Fibroblast of lung (primary cell): Measurements from ENCODE around the gene NCKAP5. TPM values are rescaled to one million over a fixed set of nuclear protein-coding genes. Genes with fewer than 3 reads are reported as not detected.

Experiments used
- DNase-seq, 2 donors: peaks; one replicate each; pipeline versions ENCODE4 v3.0.0 to v3.0.0-alpha.2; 2010; ENCODE audit warnings: low read depth in 2 of 2
- H2AFZ ChIP-seq: 2 replicates; pipeline ENCODE4 v1.5.1; 2012; ENCODE audit warnings: low read length, control low read depth, inconsistent platforms
- H3K27ac ChIP-seq: 2 replicates; pipeline ENCODE4 v1.5.1; 2011; ENCODE audit warnings: low read length, control low read depth; ENCODE audit not compliant: insufficient read depth
- H3K27me3 ChIP-seq: 2 replicates; pipeline ENCODE4 v1.5.1; 2011; ENCODE audit warnings: mild to moderate bottlenecking, low read length; ENCODE audit not compliant: control insufficient read depth, insufficient read depth
- H3K36me3 ChIP-seq: 2 replicates; pipeline ENCODE4 v1.5.1; 2011; ENCODE audit warnings: low read length; ENCODE audit not compliant: control insufficient read depth, insufficient read depth
- H3K4me1 ChIP-seq: 2 replicates; pipeline ENCODE4 v1.5.1; 2011; ENCODE audit warnings: low read length; ENCODE audit not compliant: control insufficient read depth, insufficient read depth; ENCODE audit errors: extremely low read depth
- H3K4me2 ChIP-seq: 2 replicates; pipeline ENCODE4 v1.5.1; 2011; ENCODE audit warnings: low read length, control low read depth; ENCODE audit not compliant: insufficient read depth; ENCODE audit errors: extremely low read depth
- H3K4me3 ChIP-seq, 4 experiments: fragments of 200-600 bp in 1 of 4; sonication (generic) in 1 of 4; replicated peaks in 1 of 4; 2 replicates each; pipeline ENCODE4 v1.5.1; 2011 to 2016; ENCODE audit warnings: low read length in 4 of 4, low read depth in 3 of 4, mild to moderate bottlenecking in 3 of 4, control low read depth in 2 of 4, inconsistent platforms in 1 of 4, mixed read lengths in 1 of 4; ENCODE audit not compliant: insufficient read depth in 1 of 4; ENCODE audit errors: control extremely low read depth in 1 of 4
- H3K79me2 ChIP-seq: 2 replicates; pipeline ENCODE4 v1.5.1; 2012; ENCODE audit warnings: mild to moderate bottlenecking, low read length, inconsistent platforms; ENCODE audit not compliant: control insufficient read depth, insufficient read depth
- H3K9ac ChIP-seq: 2 replicates; pipeline ENCODE4 v1.5.1; 2011; ENCODE audit warnings: mild to moderate bottlenecking, low read length, control low read depth; ENCODE audit not compliant: insufficient read depth
- H3K9me3 ChIP-seq: 2 replicates; pipeline ENCODE4 v1.5.1; 2012; ENCODE audit warnings: low read depth, low read length; ENCODE audit not compliant: control insufficient read depth, insufficient read depth
- H4K20me1 ChIP-seq: 2 replicates; pipeline ENCODE4 v1.5.1; 2011; ENCODE audit warnings: low read length; ENCODE audit not compliant: control insufficient read depth, insufficient read depth; ENCODE audit errors: extremely low read depth
- EZH2 ChIP-seq: IDR thresholded peaks from 2 replicates; pipeline ENCODE4 v1.5.1; 2012; ENCODE audit warnings: low read length, control low read depth, mild to moderate bottlenecking; ENCODE audit errors: missing control alignments
- polyA plus RNA-seq, 2 donors: library from polyadenylated mRNA; depleted of rRNA in 1 of 2; stranded (reverse) in 1 of 2; unstranded in 1 of 2; fragments of >200 nt; gene quantifications; 2 replicates each; pipeline ENCODE4 v1.2.1, GENCODE V29; 2011 to 2012; ENCODE audit warnings: missing spikeins in 1 of 2
- total RNA-seq: library from RNA; depleted of rRNA; stranded (reverse); fragments of >200 nt; gene quantifications from 2 replicates; pipeline ENCODE4 v1.2.1, GENCODE V29; 2014
- TF ChIP-seq, protein P1 (sequence below), 2 donors: IDR thresholded peaks in 1 of 2; conservative IDR thresholded peaks in 1 of 2; 1 replicate in 1 of 2; 2 replicates in 1 of 2; pipeline ENCODE4 v1.5.1; 2011 to 2012; ENCODE audit warnings: low read length in 2 of 2, control low read depth in 1 of 2, inconsistent platforms in 1 of 2, low read depth in 1 of 2, mild to moderate bottlenecking in 1 of 2

NCKAP5 gene
- total and polyA plus RNA-seq, 2 donors (not counting 1 experiment from before 2014, with no cell fraction given): 2.6 to 6.2 TPM

DNA sequence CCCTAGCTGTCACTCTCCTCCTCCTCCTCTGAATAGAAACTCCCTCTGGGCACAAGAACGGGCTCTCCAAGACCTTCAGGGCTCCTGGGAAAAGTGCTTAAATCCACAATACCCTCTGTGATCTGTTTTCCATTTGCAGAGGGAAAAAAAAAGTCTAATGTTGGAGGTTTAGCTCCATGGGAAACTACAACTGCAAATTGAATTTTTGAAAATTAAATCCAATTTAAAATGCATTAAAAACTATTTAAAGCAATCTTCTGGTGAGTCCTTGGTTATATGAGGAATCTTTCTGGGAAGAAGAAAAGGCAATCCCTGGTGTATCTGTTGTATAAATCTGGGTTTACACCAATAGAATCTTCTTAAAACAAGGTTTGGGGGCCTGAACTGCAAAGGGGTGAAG, 64.3 kb downstream of the NCKAP5 start:
- H3K4me1 ChIP-seq: peaks cover 3% of the 10 kb centered on the region
- no peaks in the 10 kb centered on the region for H3K79me2 ChIP-seq
- H3K4me2 ChIP-seq: no peak overlapping the region
- H3K27ac ChIP-seq: no peak overlapping the region
- H3K27me3 ChIP-seq: no peaks in the 10 kb centered on the region
- no peaks in the 10 kb centered on the region for H4K20me1 ChIP-seq
- no peak overlapping the region for H2AFZ ChIP-seq
- no peak for DNase-seq
- H3K36me3 ChIP-seq: no peaks in the 10 kb centered on the region
- H3K9me3 ChIP-seq: no peaks in the 10 kb centered on the region
- TF ChIP-seq, protein P1, sequence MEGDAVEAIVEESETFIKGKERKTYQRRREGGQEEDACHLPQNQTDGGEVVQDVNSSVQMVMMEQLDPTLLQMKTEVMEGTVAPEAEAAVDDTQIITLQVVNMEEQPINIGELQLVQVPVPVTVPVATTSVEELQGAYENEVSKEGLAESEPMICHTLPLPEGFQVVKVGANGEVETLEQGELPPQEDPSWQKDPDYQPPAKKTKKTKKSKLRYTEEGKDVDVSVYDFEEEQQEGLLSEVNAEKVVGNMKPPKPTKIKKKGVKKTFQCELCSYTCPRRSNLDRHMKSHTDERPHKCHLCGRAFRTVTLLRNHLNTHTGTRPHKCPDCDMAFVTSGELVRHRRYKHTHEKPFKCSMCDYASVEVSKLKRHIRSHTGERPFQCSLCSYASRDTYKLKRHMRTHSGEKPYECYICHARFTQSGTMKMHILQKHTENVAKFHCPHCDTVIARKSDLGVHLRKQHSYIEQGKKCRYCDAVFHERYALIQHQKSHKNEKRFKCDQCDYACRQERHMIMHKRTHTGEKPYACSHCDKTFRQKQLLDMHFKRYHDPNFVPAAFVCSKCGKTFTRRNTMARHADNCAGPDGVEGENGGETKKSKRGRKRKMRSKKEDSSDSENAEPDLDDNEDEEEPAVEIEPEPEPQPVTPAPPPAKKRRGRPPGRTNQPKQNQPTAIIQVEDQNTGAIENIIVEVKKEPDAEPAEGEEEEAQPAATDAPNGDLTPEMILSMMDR (conservative IDR thresholded peaks at IDR 0.05 in 1 of 2, IDR thresholded peaks at IDR 0.05 in 1 of 2; ENCODE audit: low read depth in 1 of 2, low read length in 2 of 2): no peak
- TF ChIP-seq EZH2: no peak
- H3K4me3 ChIP-seq: no peak overlapping the region
- H3K9ac ChIP-seq: no peak overlapping the region

DNA sequence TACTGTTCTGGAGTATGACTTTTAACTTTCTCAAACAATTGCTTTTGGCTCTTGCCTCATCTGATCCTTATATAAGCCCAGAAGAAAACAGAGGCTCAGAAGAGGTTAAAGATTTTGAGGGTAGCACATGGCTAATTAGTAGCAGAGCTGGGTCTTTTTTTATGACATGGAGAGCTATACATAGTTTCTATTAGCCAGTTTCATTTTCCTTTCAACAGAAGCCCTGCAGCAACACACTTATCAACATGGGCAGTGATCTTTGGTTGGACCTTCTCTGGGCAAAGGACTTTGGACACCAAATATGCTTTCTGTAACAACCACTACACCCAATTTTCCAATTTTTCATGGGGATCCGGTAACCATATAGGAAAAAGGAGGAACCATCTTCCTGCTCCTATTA, 64.9 kb downstream of the NCKAP5 start:
- no peak overlapping the region for H3K27ac ChIP-seq
- H3K27me3 ChIP-seq: no peaks in the 10 kb centered on the region
- no peak for DNase-seq
- H3K4me2 ChIP-seq: no peak overlapping the region
- no peak overlapping the region for H3K9ac ChIP-seq
- TF ChIP-seq, protein P1 (conservative IDR thresholded peaks at IDR 0.05 in 1 of 2, IDR thresholded peaks at IDR 0.05 in 1 of 2; ENCODE audit: low read depth in 1 of 2, low read length in 2 of 2): no peak
- TF ChIP-seq EZH2: no peak
- H3K79me2 ChIP-seq: no peaks in the 10 kb centered on the region
- peaks cover 3% of the 10 kb centered on the region for H3K4me1 ChIP-seq
- H2AFZ ChIP-seq: no peak overlapping the region
- no peaks in the 10 kb centered on the region for H4K20me1 ChIP-seq
- H3K36me3 ChIP-seq: no peaks in the 10 kb centered on the region
- no peak overlapping the region for H3K4me3 ChIP-seq
- no peaks in the 10 kb centered on the region for H3K9me3 ChIP-seq

DNA sequence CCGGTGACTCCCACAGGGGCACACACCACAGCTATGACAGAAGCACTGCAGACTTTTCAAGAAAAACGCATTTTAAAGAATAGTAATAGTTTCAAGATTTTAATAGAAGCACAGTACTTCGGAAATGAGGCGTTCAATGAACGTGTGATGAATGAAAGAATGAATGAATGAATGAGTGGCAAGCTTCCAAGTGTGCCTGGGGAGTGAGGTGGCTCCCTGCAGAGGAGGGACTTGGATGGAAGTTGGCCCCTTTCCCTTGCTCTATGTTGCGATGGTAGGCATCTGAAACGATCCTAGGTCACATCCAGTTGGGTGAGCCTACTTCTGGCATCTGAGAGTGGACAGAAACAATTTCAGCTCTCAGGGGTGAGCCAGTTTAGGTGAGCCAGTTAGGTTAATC, 65.6 kb downstream of the NCKAP5 start:
- DNase-seq: no peak

More for the DNA sequence above, 65.6 kb downstream of the NCKAP5 start:
- Histone ChIP-seq H4K20me1 (no peaks in the 10 kb centered on the region), H3K4me1 (peaks cover 3% of the 10 kb centered on the region), H3K4me2 (no peak overlapping the region), H3K27ac (no peak overlapping the region), H2AFZ (no peak overlapping the region), H3K79me2 (no peaks in the 10 kb centered on the region), H3K36me3 (no peaks in the 10 kb centered on the region), H3K9ac (no peak overlapping the region), H3K27me3 (no peaks in the 10 kb centered on the region), H3K4me3 (no peak overlapping the region), H3K9me3 (no peaks in the 10 kb centered on the region)
- TF ChIP-seq, protein P1 (conservative IDR thresholded peaks at IDR 0.05 in 1 of 2, IDR thresholded peaks at IDR 0.05 in 1 of 2; ENCODE audit: low read depth in 1 of 2, low read length in 2 of 2): no peak
- TF ChIP-seq EZH2: no peak
